Measurements from ENCODE around the gene FAM89B. TPM values are rescaled to one million over a fixed set of nuclear protein-coding genes. Genes with fewer than 3 reads are reported as not detected.

The FAM89B gene
- total RNA-seq, 2 experiments from 2014 or later: 23.3 to 27.3 TPM

DNA sequence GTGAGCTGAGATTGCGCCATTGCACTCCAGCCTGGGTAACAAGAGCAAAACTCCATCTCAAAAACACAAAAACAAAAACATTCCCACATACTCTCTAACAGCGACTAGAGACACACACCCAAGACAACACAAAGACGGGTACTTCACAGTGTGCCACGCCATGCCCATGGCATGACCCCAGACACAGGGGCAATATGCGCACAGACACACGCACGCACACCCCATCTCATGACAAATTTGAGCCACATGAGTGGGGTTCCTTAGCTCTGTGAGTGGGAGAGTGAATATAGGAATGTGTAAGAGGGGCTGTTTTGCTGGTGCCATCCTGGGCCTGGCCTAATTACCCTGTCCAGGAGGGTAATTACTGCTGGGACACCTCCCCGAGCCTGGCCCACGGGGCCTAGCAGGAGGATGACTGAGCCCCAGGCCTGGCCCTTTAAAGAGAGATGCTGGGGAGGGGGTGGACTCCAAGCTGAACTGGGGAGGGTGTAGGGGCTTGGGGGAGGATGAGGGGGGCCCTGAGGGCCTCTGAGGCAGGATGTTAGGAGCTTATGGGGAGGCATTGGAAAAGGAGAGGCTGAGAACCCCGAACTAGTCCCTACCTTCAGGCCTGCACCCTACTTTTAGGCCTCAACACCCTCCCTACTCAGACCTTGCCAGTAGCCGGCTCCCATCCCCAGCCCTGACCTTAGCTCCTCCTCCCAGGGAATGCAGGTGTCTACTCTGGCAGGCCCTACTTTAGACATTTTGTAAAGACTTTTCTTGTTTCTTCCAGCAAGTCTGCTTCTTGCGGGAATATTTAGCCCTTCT, 15.7 kb upstream of the FAM89B start:
- TF ChIP-seq, protein P1, sequence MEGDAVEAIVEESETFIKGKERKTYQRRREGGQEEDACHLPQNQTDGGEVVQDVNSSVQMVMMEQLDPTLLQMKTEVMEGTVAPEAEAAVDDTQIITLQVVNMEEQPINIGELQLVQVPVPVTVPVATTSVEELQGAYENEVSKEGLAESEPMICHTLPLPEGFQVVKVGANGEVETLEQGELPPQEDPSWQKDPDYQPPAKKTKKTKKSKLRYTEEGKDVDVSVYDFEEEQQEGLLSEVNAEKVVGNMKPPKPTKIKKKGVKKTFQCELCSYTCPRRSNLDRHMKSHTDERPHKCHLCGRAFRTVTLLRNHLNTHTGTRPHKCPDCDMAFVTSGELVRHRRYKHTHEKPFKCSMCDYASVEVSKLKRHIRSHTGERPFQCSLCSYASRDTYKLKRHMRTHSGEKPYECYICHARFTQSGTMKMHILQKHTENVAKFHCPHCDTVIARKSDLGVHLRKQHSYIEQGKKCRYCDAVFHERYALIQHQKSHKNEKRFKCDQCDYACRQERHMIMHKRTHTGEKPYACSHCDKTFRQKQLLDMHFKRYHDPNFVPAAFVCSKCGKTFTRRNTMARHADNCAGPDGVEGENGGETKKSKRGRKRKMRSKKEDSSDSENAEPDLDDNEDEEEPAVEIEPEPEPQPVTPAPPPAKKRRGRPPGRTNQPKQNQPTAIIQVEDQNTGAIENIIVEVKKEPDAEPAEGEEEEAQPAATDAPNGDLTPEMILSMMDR (IDR thresholded peaks at IDR 0.05): no peak
- peak overlapping the region; percentile 94 for H3K4me3 Mint-ChIP-seq
- Histone ChIP-seq H3K4me3 (ENCODE audit: low read length) (peak overlapping the region; percentile 63), H3K27me3 (ENCODE audit: control insufficient read depth in 1 of 2, insufficient read depth in 2 of 2, low read length in 2 of 2) (no peaks in the 10 kb centered on the region), H3K4me1 (ENCODE audit: insufficient read depth, low read length) (peaks cover 86% of the 10 kb centered on the region), H3K9me3 (ENCODE audit: control insufficient read depth in 1 of 2, insufficient read depth in 1 of 2, low read length in 2 of 2) (no peaks in the 10 kb centered on the region), H3K27ac (ENCODE audit: low read depth in 1 of 2, low read length in 2 of 2) (peak overlapping the region; percentile 70), H3K36me3 (ENCODE audit: insufficient read depth, low read length) (peaks cover 4% of the 10 kb centered on the region)
- CTCF ChIA-PET: interaction anchor here (0.9 to 4.0 kb wide), 4 partner anchors 9 to 32 kb away, joined by 3 to 21 read pairs (median 4); no protein-coding TSS in a partner anchor
- peaks cover 73% of the 10 kb centered on the region for H3K4me1 Mint-ChIP-seq (ENCODE audit: low read depth)
- intact Hi-C loops (cut with DNase I, micrococcal nuclease): no loop called here
- peak in 1 of 14 experiments; percentile 36 for DNase-seq
- H3K9me3 Mint-ChIP-seq: no peaks in the 10 kb centered on the region
- H3K36me3 Mint-ChIP-seq (ENCODE audit: low read depth): peaks cover 22% of the 10 kb centered on the region
- H3K27me3 Mint-ChIP-seq: no peaks in the 10 kb centered on the region
- no peak for ATAC-seq (ENCODE audit: poor library complexity)
- H3K27ac Mint-ChIP-seq: peak overlapping the region; percentile 87
- POLR2A ChIA-PET: interaction anchor here (0.7 to 3.4 kb wide), 10 partner anchors 9 to 59 kb away, joined by 3 to 23 read pairs (median 4); partner anchors contain the start of genes EHBP1L1, FAM89B, PCNX3 and ZNRD2

DNA sequence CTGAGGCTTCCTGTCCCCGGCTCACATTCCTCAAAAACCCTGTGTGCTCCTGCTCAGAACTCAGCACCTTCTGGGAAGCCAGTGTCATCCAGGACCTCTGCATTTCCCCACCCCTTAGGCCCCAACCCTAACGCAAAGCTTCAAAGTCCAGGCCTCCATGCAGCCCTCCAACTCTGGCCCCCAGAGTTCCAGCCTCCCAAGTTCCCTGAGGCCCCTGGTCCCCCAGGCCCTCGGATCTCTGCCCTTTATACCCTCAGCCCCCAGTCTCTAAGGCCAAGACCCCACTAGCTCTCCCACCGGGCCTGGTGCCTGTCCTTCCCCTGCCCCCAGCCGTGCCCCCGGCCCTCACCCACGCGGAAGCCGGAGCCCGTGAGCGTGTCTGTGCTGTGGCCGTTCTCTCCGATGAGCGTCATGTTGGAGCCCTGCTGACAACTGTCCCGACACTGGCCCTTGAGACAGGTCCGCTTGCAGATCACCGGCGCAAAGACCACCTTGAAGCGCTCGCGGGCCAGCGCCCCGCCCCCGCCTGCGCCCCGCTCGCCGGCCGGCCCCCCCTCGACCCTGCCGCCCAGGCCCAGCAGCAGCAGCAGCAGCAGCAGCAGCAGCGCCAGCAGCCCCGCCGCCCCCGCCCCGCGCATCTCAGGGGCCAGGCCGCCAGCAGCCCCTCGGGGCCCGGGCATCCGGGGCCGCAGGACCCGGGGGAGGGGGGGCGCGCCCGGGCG, 14.9 kb upstream of the FAM89B start:
- Mint-ChIP-seq H3K27ac (peak overlapping the region; percentile 87), H3K9me3 (no peaks in the 10 kb centered on the region), H3K4me3 (peak overlapping the region; percentile 94), H3K36me3 (ENCODE audit: low read depth) (peaks cover 14% of the 10 kb centered on the region), H3K4me1 (ENCODE audit: low read depth) (peaks cover 66% of the 10 kb centered on the region), H3K27me3 (no peaks in the 10 kb centered on the region)
- no peaks in the 10 kb centered on the region for H3K9me3 ChIP-seq (ENCODE audit: control insufficient read depth in 1 of 2, insufficient read depth in 1 of 2, low read length in 2 of 2)
- DNase-seq: peak in 2 of 14 experiments; percentile 45 to 48
- ChIA-PET POLR2A (interaction anchor here (1.0 to 3.4 kb wide), 8 partner anchors 8 to 19 kb away, joined by 3 to 23 read pairs (median 6); partner anchors contain the start of genes EHBP1L1, FAM89B and ZNRD2), CTCF (interaction anchor here (0.9 to 4.0 kb wide), 4 partner anchors 9 to 31 kb away, joined by 3 to 21 read pairs (median 4); no protein-coding TSS in a partner anchor)
- H3K36me3 ChIP-seq (ENCODE audit: insufficient read depth, low read length): no peaks in the 10 kb centered on the region
- H3K27ac ChIP-seq (ENCODE audit: low read depth in 1 of 2, low read length in 2 of 2): peak overlapping the region; percentile 70
- ATAC-seq (ENCODE audit: poor library complexity): no peak
- TF ChIP-seq, protein P1 (IDR thresholded peaks at IDR 0.05): no peak
- H3K27me3 ChIP-seq (ENCODE audit: control insufficient read depth in 1 of 2, insufficient read depth in 2 of 2, low read length in 2 of 2): no peaks in the 10 kb centered on the region
- peak overlapping the region; percentile 63 for H3K4me3 ChIP-seq (ENCODE audit: low read length)
- intact Hi-C loops (cut with DNase I, micrococcal nuclease): no loop called here
- H3K4me1 ChIP-seq (ENCODE audit: insufficient read depth, low read length): peaks cover 81% of the 10 kb centered on the region

All from CD4-positive, alpha-beta T cell (primary cell).